Smooth muscle cell of the brain vasculature (primary cell): Measurements from ENCODE around the gene GPRIN3.

Experiments
- DNase-seq: peaks from one replicate; pipeline ENCODE4 v3.0.0-alpha.2; 2012; ENCODE audit warnings: low read depth, low spot score

Gene GPRIN3

GRCh38 chr4:89307446-89308160, at the start of gene GPRIN3:
Gene GPRIN3 (minus strand): TSS chr4:89307800. CDS start chr4:89250110, 57,690 bp downstream.
- DNase-seq = no peak

- no peak for DNase-seq
These were observed 49.7 kb upstream of the GPRIN3 start for GRCh38 chr4:89357340-89357739.

- no peak for DNase-seq
These were observed 48.5 kb upstream of the GPRIN3 start for GRCh38 chr4:89356086-89356485.

- no peak for DNase-seq
These were observed 45.9 kb upstream of the GPRIN3 start for GRCh38 chr4:89353514-89353913.

GRCh38 chr4:89352541-89352940, 44.9 kb upstream of the GPRIN3 start:
- DNase-seq = no peak

- no peak for DNase-seq
These were observed 43.6 kb upstream of the GPRIN3 start for GRCh38 chr4:89351201-89351600.

GRCh38 chr4:89347363-89348025, 39.9 kb upstream of the GPRIN3 start:
- DNase-seq = no peak

- DNase-seq = no peak
These were observed 37.0 kb upstream of the GPRIN3 start for GRCh38 chr4:89344571-89344970.

GRCh38 chr4:89338206-89338605, 30.6 kb upstream of the GPRIN3 start:
- no peak for DNase-seq

GRCh38 chr4:89337681-89338080, 30.1 kb upstream of the GPRIN3 start:
- no peak for DNase-seq

GRCh38 chr4:89336818-89337420, 29.3 kb upstream of the GPRIN3 start:
- no peak for DNase-seq

- DNase-seq = no peak
These were observed 27.2 kb upstream of the GPRIN3 start for GRCh38 chr4:89334830-89335229.

- no peak for DNase-seq
These were observed 26.7 kb upstream of the GPRIN3 start for GRCh38 chr4:89334311-89334710.

GRCh38 chr4:89331686-89332544, 24.3 kb upstream of the GPRIN3 start:
- DNase-seq = no peak

GRCh38 chr4:89331197-89331596, 23.6 kb upstream of the GPRIN3 start:
- no peak for DNase-seq

- no peak for DNase-seq
These were observed 21.7 kb upstream of the GPRIN3 start for GRCh38 chr4:89329280-89329679.

GRCh38 chr4:89324671-89325070, 17.1 kb upstream of the GPRIN3 start:
- no peak for DNase-seq

GRCh38 chr4:89322671-89323070, 15.1 kb upstream of the GPRIN3 start:
- DNase-seq = no peak

GRCh38 chr4:89319756-89320155, 12.2 kb upstream of the GPRIN3 start:
- no peak for DNase-seq

GRCh38 chr4:89316931-89317366, 9.3 kb upstream of the GPRIN3 start:
- no peak for DNase-seq

GRCh38 chr4:89316211-89316610, 8.6 kb upstream of the GPRIN3 start:
- DNase-seq = no peak

GRCh38 chr4:89314291-89314690, 6.7 kb upstream of the GPRIN3 start:
- no peak for DNase-seq
